ENCODE results near the gene SMIM43. TPM values are rescaled to one million over a fixed set of nuclear protein-coding genes. Genes with fewer than 3 reads are reported as not detected.
A peak's percentile ranks its signal among the peaks of the same experiment; 100 is the strongest.

Gene SMIM43
- total and polyA plus RNA-seq, 2 donors (not counting 1 experiment from before 2014, with no cell fraction given) = 0.83 to 2.5 TPM

DNA sequence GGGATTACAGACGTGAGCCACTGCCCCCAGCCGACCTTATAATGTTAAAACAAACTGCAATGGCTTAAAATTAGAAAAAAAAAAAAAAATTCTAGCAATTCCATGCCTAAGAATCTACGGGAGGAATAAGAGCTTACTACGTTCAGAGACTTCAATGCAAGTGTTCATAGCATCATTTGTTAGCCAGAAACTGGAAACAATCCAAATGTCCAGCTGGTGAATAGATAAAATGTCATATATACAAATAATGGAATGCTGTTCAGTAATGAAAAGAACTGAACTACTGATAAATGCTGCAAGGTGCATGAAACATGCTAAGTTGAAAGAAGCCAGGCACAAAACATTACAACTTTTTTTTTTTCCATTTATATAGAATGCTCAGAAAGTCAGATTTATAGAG is 41.4 kb upstream of the SMIM43 start:
- Histone ChIP-seq H3K27ac (ENCODE audit: insufficient read depth, low read length) (no peak overlapping the region), H3K27me3 (ENCODE audit: control insufficient read depth, insufficient read depth, low read length) (no peaks in the 10 kb centered on the region), H2AFZ (ENCODE audit: low read length) (no peak overlapping the region), H3K9ac (ENCODE audit: insufficient read depth, low read length) (no peak overlapping the region), H4K20me1 (ENCODE audit: control insufficient read depth, extremely low read depth, insufficient read depth, low read length) (no peaks in the 10 kb centered on the region), H3K4me2 (ENCODE audit: extremely low read depth, insufficient read depth, low read length) (no peak overlapping the region), H3K9me3 (ENCODE audit: control insufficient read depth, insufficient read depth, low read depth, low read length) (no peaks in the 10 kb centered on the region), H3K36me3 (ENCODE audit: control insufficient read depth, insufficient read depth, low read length) (peaks cover 2% of the 10 kb centered on the region), H3K4me3 (replicated peaks in 1 of 4; ENCODE audit: control extremely low read depth in 1 of 4, insufficient read depth in 1 of 4, low read depth in 3 of 4, low read length in 4 of 4) (no peak overlapping the region), H3K4me1 (ENCODE audit: control insufficient read depth, extremely low read depth, insufficient read depth, low read length) (peaks cover 4% of the 10 kb centered on the region), H3K79me2 (ENCODE audit: control insufficient read depth, insufficient read depth, low read length) (peaks cover 17% of the 10 kb centered on the region)
- TF ChIP-seq, protein P1, sequence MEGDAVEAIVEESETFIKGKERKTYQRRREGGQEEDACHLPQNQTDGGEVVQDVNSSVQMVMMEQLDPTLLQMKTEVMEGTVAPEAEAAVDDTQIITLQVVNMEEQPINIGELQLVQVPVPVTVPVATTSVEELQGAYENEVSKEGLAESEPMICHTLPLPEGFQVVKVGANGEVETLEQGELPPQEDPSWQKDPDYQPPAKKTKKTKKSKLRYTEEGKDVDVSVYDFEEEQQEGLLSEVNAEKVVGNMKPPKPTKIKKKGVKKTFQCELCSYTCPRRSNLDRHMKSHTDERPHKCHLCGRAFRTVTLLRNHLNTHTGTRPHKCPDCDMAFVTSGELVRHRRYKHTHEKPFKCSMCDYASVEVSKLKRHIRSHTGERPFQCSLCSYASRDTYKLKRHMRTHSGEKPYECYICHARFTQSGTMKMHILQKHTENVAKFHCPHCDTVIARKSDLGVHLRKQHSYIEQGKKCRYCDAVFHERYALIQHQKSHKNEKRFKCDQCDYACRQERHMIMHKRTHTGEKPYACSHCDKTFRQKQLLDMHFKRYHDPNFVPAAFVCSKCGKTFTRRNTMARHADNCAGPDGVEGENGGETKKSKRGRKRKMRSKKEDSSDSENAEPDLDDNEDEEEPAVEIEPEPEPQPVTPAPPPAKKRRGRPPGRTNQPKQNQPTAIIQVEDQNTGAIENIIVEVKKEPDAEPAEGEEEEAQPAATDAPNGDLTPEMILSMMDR (conservative IDR thresholded peaks at IDR 0.05 in 1 of 2, IDR thresholded peaks at IDR 0.05 in 1 of 2; ENCODE audit: low read depth in 1 of 2, low read length in 2 of 2) = no peak
- no peak for TF ChIP-seq EZH2 (IDR thresholded peaks at IDR 0.05; ENCODE audit: low read length, missing control alignments)
- DNase-seq (ENCODE audit: low read depth in 2 of 2) = no peak

DNA sequence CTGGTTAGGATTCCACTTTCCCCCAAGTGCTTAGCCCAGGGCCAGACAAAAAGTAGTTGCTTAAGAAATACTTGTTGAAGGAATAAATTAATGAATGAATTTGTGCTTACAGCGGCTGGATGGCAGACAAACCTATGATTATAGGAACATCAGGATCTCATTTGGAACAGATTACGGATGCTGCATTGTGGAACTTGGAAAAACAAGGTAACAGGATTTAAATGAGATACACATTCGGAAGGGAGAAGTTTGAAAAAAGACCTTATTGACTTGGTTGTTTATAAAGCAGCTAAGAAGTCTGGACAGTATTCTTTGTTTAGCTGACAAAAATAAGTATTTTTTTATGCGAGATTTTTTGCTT is 36.7 kb upstream of the SMIM43 start:
- H3K27ac ChIP-seq (ENCODE audit: insufficient read depth, low read length) = peak overlapping the region; percentile 87
- no peaks in the 10 kb centered on the region for H4K20me1 ChIP-seq (ENCODE audit: control insufficient read depth, extremely low read depth, insufficient read depth, low read length)
- peak overlapping the region; percentile 78 for H3K9ac ChIP-seq (ENCODE audit: insufficient read depth, low read length)
- peaks cover 4% of the 10 kb centered on the region for H3K4me1 ChIP-seq (ENCODE audit: control insufficient read depth, extremely low read depth, insufficient read depth, low read length)
- H3K36me3 ChIP-seq (ENCODE audit: control insufficient read depth, insufficient read depth, low read length) = no peaks in the 10 kb centered on the region
- no peaks in the 10 kb centered on the region for H3K9me3 ChIP-seq (ENCODE audit: control insufficient read depth, insufficient read depth, low read depth, low read length)
- peaks cover 19% of the 10 kb centered on the region for H3K79me2 ChIP-seq (ENCODE audit: control insufficient read depth, insufficient read depth, low read length)
- no peaks in the 10 kb centered on the region for H3K27me3 ChIP-seq (ENCODE audit: control insufficient read depth, insufficient read depth, low read length)
- TF ChIP-seq EZH2 (IDR thresholded peaks at IDR 0.05; ENCODE audit: low read length, missing control alignments) = no peak
- TF ChIP-seq, protein P1 (conservative IDR thresholded peaks at IDR 0.05 in 1 of 2, IDR thresholded peaks at IDR 0.05 in 1 of 2; ENCODE audit: low read depth in 1 of 2, low read length in 2 of 2) = no peak
- peak overlapping the region; percentile 64 to 97 (median 91) for H3K4me3 ChIP-seq (replicated peaks in 1 of 4; ENCODE audit: control extremely low read depth in 1 of 4, insufficient read depth in 1 of 4, low read depth in 3 of 4, low read length in 4 of 4)
- peak overlapping the region; percentile 90 for H3K4me2 ChIP-seq (ENCODE audit: extremely low read depth, insufficient read depth, low read length)
- H2AFZ ChIP-seq (ENCODE audit: low read length) = peak overlapping the region; percentile 95
- DNase-seq (ENCODE audit: low read depth in 2 of 2) = no peak

DNA sequence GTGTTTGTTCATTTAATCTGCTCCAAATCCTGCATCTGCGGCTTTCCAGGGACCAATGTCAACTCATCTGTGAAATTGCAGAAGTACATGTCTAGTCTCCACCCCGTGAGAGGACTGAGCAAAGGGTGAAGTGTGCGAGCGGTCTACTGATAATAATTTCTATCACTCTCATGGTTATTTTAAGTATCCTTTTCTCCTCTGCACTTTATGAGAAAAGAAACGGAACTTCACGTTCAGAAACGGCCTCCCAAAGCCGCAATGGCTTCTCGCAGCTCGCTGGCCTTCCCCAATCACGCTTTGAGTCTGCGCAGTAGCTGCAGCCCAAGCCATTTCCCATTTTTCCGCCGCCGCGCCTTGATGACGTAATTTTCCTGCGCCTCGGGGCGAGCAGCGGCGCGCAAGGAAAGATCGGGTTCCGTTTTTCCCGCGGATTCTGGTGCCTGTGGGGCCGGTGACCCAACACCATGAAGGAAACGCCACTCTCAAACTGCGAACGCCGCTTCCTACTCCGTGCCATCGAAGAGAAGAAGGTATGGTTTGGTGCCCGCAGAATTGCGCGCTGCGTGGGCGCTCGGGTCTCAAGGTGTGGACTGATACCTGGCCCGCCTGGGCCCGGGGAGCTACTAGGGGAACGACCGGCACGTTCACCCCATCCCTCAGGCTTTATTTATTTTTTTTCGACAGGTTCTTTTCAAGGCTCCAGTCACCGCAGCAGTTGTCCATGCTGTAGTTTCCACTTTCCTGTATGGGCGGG is 36.2 kb upstream of the SMIM43 start, which contains the start of gene EXOSC9:
TSS of gene EXOSC9 (plus strand) at position 363 of the 754 bp plus-strand sequence. CDS start at position 465, 102 bp downstream.
- H3K9me3 ChIP-seq (ENCODE audit: control insufficient read depth, insufficient read depth, low read depth, low read length) = no peaks in the 10 kb centered on the region
- H3K27ac ChIP-seq (ENCODE audit: insufficient read depth, low read length) = peak within 1 kb of the TSS; percentile 87
- TF ChIP-seq EZH2 (IDR thresholded peaks at IDR 0.05; ENCODE audit: low read length, missing control alignments) = no peak
- TF ChIP-seq, protein P1 (conservative IDR thresholded peaks at IDR 0.05 in 1 of 2, IDR thresholded peaks at IDR 0.05 in 1 of 2; ENCODE audit: low read depth in 1 of 2, low read length in 2 of 2) = no peak
- peak within 1 kb of the TSS; percentile 78 for H3K9ac ChIP-seq (ENCODE audit: insufficient read depth, low read length)
- peak within 1 kb of the TSS; percentile 64 to 97 (median 91) for H3K4me3 ChIP-seq (replicated peaks in 1 of 4; ENCODE audit: control extremely low read depth in 1 of 4, insufficient read depth in 1 of 4, low read depth in 3 of 4, low read length in 4 of 4)
- peak within 1 kb of the TSS; percentile 95 for H2AFZ ChIP-seq (ENCODE audit: low read length)
- H3K79me2 ChIP-seq (ENCODE audit: control insufficient read depth, insufficient read depth, low read length) = peaks cover 19% of the 10 kb centered on the region
- no peaks in the 10 kb centered on the region for H4K20me1 ChIP-seq (ENCODE audit: control insufficient read depth, extremely low read depth, insufficient read depth, low read length)
- peak within 1 kb of the TSS; percentile 90 for H3K4me2 ChIP-seq (ENCODE audit: extremely low read depth, insufficient read depth, low read length)
- H3K36me3 ChIP-seq (ENCODE audit: control insufficient read depth, insufficient read depth, low read length) = no peaks in the 10 kb centered on the region
- DNase-seq (ENCODE audit: low read depth in 2 of 2) = peak; percentile 92 to 96
- H3K4me1 ChIP-seq (ENCODE audit: control insufficient read depth, extremely low read depth, insufficient read depth, low read length) = peaks cover 4% of the 10 kb centered on the region
- no peaks in the 10 kb centered on the region for H3K27me3 ChIP-seq (ENCODE audit: control insufficient read depth, insufficient read depth, low read length)

All from fibroblast of lung (primary cell).